Left ventricle myocardium superior (tissue), 1 donor: ENCODE measurements around the gene ZGPAT. TPM values are rescaled to one million over a fixed set of nuclear protein-coding genes. Genes with fewer than 3 reads are reported as not detected.
A peak's percentile ranks its signal among the peaks of the same experiment; 100 is the strongest.
"Not testable (repeated sequence)": the region's sequence is repeated elsewhere in the genome, so short reads cannot be mapped to it uniquely, and the experiment has no call there.

Experiments
- ATAC-seq: fragments of 200-7000 bp; cut with Tn5 transposase; one replicate; pipeline ENCODE4 v1.9.1; 2020; ENCODE audit warnings: mild to moderate bottlenecking, moderate library complexity
- DNase-seq: peaks from one replicate; pipeline ENCODE4 v3.0.0-alpha.2; 2020
- intact Hi-C: fragments of 100-400 bp; cut with micrococcal nuclease; formaldehyde crosslinking; loops from one replicate; pipeline ENCODE4 v1.11.0; 2022
- total RNA-seq: library from RNA; stranded (reverse); fragmentation: NEBNext Ultra II Directional; extraction: Animal tissue kit (Norgen Biotek cat#: 25700); gene quantifications from one replicate; pipeline ENCODE4 v1.2.1, GENCODE V29; 2021
- donor health status: DM: no; HTN: yes; CAD: no; lungs with severe emphysema.

Gene ZGPAT
- total RNA-seq, 1 donor from 2014 or later: 16.2 TPM

- intact Hi-C loops: no loop called here
- no peak for DNase-seq
- no peak for ATAC-seq
Measured at GRCh38 chr20:63712191-63712590, 4.4 kb downstream of the ZGPAT start.

DNA sequence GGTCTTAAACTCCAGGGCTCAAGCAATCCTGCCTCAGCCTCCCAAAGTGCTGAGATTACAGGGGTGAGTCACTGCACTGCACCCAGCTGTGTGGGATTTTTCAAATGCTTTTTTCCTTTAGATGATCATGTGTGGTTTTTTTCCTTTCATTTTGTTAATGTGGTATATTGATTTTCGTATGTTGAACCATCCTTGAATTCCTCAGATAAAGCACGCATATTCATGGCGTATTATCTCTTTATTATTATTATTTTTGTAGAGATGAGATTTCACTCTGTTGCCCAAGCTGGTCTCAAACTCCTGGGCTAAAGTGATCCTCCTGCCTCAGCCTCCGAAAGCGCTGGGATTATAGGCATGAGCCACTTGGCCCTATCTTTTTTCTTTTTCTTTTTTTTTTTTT is 7.0 kb downstream of the ZGPAT start:
- DNase-seq: no peak
- no peak for ATAC-seq
- intact Hi-C loops: no loop called here

GRCh38 chr20:63718996-63719395 is 11.2 kb downstream of the ZGPAT start:
- intact Hi-C loops: no loop called here
- ATAC-seq (no peak), DNase-seq (no peak)

DNA sequence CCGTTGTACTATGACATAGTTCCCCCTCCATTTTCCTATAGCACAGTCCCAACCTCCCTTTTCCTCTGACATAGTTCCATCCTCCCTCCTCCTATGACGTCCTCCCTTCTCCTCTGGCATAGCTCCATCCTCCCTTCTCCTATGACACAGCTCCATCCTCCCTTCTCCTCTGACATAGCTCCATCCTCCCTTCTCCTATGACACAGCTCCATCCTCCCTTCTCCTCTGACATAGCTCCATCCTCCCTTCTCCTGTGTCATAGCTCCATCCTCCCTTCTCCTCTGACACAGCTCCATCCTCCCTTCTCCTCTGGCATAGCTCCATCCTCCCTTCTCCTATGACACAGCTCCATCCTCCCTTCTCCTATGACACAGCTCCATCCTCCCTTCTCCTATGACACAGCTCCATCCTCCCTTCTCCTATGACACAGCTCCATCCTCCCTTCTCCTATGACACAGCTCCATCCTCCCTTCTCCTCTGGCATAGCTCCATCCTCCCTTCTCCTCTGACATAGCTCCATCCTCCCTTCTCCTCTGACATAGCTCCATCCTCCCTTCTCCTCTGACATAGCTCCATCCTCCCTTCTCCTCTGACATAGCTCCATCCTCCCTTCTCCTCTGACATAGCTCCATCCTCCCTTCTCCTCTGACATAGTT is 15.3 kb downstream of the ZGPAT start:
- intact Hi-C loops, DNase-seq, ATAC-seq: not testable (repeated sequence)

DNA sequence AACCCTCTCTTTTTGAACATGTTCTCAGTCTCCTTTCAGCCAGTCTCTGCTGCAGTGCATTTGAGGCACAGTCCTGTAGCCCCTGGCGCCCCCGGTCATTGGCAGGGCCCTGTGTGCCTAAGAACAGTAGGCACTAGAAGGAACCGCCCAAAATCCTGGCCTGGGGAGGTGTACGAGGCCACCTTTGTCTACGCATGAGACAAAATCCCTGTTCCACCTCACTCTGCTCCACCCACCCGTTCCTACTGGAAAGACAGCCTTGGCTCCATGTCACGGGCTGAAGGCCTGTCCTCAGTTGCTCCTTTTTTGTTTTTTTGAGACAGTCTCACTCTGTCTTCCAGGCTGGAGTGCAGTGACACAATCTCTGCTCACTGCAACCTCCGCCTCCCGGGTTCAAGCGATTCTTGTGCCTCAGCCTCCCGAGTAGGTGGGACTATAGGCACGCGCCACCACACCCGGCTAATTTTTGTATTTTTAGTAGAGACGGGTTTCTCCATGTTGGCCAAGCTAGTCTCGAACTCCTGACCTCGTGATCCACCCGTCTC is 22.4 kb downstream of the ZGPAT start:
- ATAC-seq, DNase-seq, intact Hi-C loops: not testable (repeated sequence)

- intact Hi-C loops: no loop called here
- ATAC-seq: no peak
- no peak for DNase-seq
Measured at GRCh38 chr20:63731410-63731809, 23.6 kb downstream of the ZGPAT start.

DNA sequence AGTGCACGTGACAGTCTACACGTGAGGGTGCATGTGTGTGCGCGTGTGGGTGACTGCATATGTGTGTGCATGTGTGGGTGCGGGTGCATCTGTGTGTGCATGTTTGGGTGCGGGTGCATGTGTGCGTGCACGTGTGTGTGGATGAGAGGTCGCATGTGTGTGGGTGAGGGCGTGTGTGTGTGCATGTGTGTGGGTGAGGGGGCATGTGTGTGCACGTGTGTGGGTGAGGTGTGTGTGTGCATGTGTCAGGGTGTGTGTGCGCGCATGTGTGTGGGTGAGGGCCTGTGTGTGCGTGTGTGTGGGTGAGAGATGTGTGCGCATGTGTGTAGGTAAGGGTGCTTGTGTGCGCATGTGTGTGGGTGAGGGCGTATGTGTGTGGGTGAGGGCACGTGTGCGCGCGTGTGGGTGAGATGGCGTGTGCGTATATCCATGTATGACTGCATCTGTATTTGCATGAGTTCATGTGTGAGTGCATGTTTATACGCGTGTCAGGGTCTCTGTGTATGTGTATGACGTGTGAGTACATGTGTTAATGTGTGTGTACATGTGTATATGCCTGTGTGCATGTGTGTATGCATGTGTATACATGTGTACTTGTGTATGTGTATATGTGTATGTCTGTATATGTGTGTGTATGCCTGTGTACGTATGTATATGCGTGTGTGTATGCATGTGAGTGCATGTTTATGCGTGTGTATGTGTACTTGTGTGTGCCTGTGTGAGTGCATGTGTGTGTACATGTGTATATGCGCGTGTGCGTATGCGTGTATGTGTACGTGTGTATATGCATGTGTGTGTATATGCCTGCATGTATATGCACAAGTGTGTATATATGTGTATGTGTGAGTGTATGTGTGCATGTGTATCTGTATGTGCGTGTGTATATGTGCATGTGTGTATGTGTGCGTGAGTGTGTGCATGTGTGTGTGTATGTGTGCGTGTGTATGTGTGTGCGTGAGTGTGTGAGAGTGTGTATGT is 24.6 kb downstream of the ZGPAT start:
- intact Hi-C loops: no loop called here
- DNase-seq: no peak

DNA sequence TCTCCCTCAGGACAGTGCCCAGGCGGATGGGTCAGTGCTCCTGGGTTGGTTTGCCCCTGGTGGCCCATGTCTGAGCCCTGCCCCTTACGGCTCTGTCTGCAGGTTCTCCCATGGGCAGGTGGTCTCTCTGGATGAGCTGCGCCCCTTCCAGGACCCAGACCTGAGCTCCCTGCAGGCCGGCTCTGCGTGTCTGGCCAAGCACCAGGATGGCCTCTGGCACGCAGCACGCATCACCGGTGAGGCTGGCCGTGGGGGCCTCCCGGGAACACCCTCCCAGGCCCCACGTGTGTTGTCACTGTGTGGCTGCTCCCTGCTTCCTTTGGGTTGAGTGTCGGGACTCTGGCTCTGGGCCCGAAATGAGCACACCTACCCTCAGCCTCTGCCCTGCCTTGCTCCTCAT is 25.3 kb downstream of the ZGPAT start:
- intact Hi-C loops: no loop called here
- ATAC-seq: no peak
- no peak for DNase-seq

More for the DNA sequence above, 24.6 kb downstream of the ZGPAT start:
- no peak for ATAC-seq

- intact Hi-C loops: no loop called here
- peak; percentile 20 for DNase-seq
Measured at GRCh38 chr20:63733579-63734081, 25.8 kb downstream of the ZGPAT start.

DNA sequence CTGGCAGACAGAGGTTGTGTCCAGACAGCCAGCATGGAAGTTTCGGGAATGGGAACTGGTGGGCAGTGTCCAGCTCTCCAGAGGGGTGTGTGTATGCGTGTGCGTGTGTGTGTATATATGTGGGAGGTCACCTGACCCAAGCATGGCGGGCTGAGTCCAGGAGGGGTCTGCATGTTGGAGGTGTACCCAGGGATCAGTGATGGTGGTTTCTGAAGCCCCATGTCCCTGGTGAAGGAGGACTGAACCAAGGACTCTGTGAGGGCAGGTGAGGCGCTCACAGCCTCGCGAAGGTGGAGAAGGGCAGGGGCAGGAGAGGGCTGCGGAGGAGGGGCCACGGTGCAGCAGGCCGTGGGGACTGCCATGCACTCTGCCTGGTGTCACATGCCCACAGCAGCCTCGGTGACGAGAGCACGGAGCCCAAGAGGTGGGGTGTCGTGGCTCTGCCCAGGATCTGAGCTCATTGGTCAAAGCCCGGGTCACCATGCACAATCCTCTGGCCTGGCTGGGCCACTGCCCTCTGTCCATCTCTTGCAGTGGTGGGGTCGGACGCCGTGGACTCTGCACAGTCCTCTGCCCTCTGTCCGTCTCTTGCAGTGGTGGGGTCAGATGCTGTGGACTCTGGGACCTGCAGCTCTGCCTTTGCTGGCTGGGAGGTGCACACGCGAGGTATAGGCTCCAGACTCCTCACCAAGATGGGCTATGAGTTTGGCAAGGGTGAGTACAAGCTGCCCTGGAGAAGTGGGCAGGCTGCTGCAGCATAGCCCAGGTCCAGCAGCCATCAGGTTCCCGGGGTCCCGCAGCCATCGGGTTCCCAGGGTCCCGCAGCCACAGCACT is 26.5 kb downstream of the ZGPAT start:
- intact Hi-C loops: no loop called here
- no peak for ATAC-seq

More at GRCh38 chr20:63733579-63734081, 25.8 kb downstream of the ZGPAT start:
- ATAC-seq: no peak

DNA sequence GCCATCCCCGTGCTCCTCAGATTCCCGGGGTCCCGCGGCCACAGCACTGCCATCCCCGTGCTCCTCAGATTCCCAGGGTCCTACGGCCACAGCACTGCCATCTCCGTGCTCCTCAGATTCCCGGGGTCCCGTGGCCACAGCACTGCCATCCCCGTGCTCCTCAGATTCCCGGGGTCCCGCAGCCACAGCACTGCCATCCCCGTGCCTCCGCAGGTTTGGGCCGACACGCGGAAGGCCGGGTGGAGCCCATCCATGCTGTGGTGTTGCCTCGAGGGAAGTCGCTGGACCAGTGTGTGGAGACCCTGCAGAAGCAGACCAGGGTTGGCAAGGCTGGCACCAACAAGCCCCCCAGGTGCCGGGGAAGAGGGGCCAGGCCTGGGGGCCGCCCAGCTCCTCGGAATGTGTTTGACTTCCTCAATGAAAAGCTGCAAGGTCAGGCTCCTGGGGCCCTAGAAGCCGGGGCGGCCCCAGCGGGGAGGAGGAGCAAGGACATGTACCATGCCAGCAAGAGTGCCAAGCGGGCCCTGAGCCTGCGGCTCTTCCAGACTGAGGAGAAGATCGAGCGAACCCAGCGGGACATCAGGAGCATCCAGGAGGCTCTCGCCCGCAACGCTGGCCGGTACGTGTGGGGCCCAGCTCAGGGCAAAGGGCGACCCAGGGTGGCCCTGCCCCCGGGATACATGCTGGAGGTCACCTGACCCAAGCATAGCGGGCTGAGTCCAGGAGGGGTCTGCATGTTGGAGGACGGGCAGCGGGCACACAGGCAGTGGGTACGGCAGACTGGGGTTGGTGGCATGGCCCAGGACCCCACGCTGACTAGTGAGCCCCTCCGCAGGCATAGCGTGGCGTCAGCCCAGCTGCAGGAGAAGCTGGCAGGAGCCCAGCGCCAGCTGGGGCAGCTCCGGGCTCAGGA is 27.4 kb downstream of the ZGPAT start:
- peak; percentile 34 for DNase-seq
- no peak for ATAC-seq
- intact Hi-C loops: no loop called here

More for the DNA sequence above, 26.5 kb downstream of the ZGPAT start:
- DNase-seq: peak; percentile 24

DNA sequence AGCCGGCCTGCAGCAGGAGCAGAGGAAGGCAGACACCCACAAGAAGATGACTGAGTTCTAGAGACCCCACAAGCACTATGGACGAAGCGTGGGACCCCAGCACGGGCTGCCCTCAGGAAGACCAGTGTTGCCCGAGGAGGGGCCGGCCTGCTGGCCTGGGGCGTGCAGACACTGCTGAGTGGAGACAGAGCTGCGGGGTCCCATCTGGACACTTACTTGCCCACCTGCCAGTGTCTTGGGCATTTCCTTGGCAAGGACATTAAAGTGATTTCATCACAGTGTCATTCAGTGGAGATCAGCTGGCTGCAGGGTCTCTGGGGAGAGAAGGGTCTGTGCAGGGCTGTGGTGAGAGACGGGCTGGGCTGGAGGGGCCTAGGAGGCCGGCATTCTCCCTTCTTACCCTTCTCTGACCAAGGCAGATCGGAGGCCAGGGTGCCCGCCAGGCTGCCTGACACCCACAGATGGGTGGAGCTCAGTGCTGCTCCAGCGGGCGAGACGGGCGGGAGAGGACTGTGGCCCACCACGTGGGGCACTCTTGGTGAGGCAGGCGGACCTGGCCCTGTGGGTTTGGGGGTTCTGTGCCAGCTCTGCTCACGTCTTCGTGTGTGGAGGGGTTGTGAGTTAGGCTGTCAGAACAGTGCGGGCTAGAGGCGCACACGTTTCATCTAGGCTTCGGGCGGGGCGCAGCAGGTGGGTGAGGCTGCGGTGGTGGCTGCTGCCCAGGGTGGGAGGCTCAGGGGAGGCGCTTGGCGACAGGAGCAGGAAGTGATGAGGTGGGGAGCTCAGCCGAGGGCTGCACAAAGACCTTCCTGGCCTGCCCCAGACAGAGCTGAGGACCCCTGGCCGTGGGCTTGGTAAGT is 28.2 kb downstream of the ZGPAT start, which contains the start of gene LIME1:
LIME1 (plus strand) TSS at position 806 of the 860 bp plus-strand sequence. CDS start 886 bp downstream, outside the sequence.
- intact Hi-C loops: no loop called here
- ATAC-seq: no peak
- DNase-seq: peak; percentile 45

DNA sequence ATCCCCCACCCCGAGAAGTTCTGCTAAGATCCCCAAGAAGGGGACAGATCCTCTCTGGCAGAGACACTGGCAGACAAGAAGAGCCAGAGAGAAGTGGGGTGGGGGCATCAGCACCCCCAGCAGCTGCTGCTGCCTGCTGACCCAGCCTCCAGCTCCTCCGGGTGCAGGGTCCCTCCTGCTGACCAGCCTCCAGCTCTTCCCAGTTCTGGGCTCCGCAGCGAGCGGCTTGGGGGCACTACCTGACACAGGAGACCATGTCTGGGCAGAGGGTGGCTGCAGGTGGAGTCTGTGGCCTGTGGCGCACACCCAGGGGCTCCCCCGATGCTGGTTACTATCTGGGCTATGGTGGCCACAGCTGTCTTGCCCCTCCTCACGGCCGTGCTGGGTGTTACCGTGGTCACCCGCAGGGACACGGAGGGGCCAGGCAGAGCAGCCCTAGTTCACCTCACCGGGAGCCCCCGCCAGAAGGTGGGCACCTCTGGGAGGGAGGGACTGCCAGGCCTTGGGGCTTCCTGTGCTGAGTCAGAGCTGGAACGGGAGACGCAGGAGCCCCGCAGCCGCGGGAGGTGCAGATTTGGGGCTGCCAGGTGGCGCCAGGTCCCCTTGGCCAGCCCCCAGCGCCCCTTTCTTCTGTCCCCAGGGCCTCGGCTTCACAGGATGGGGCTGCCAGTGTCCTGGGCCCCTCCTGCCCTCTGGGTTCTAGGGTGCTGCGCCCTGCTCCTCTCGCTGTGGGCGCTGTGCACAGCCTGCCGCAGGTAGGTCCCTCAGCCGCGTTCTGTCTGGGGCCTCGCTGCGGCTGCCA is 29.3 kb downstream of the ZGPAT start:
- intact Hi-C loops: no loop called here
- ATAC-seq (no peak), DNase-seq (peak; percentile 32)

DNA sequence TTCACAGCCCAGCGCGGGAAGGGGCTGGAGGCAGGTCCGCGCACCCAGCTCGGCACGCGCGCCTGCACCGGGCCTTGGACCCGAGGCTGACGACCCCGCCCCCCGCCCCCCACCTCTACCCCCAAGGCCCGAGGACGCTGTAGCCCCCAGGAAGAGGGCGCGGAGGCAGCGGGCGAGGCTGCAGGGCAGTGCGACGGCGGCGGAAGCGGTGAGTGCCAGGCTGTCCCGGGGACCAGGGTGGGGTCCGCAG is 29.8 kb downstream of the ZGPAT start:
- intact Hi-C loops: no loop called here
- ATAC-seq (no peak), DNase-seq (no peak)

GRCh38 chr20:63737945-63738686 is 30.3 kb downstream of the ZGPAT start:
- DNase-seq (no peak), ATAC-seq (no peak)
- intact Hi-C loops: no loop called here

DNA sequence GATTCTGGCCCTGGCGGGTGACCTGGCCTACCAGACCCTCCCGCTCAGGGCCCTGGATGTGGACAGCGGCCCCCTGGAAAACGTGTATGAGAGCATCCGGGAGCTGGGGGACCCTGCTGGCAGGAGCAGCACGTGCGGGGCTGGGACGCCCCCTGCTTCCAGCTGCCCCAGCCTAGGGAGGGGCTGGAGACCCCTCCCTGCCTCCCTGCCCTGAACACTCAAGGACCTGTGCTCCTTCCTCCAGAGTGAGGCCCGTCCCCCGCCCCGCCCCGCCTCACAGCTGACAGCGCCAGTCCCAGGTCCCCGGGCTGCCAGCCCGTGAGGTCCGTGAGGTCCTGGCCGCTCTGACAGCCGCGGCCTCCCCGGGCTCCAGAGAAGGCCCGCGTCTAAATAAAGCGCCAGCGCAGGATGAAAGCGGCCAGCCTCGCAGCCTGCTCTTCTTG is 30.9 kb downstream of the ZGPAT start:
- intact Hi-C loops: no loop called here
- DNase-seq (peak; percentile 86), ATAC-seq (peak; percentile 57)
